Endodermal cell (in vitro differentiated cells): ENCODE data around the gene RASGEF1C. TPM values are rescaled to one million over a fixed set of nuclear protein-coding genes. Genes with fewer than 3 reads are reported as not detected.

ENCODE experiments used
- DNase-seq: peaks from one replicate; pipeline ENCODE4 v3.0.0-alpha.2; 2017
- H3K27ac ChIP-seq: 2 replicates; pipeline ENCODE4 v1.5.1; 2013; ENCODE audit warnings: mild to moderate bottlenecking, low read depth, low read length, moderate library complexity
- H3K27me3 ChIP-seq: 2 replicates; pipeline ENCODE4 v1.6.1; 2013; ENCODE audit warnings: mild to moderate bottlenecking, low read length, moderate library complexity; ENCODE audit not compliant: insufficient read depth, control insufficient read depth, poor library complexity, severe bottlenecking
- H3K36me3 ChIP-seq: 2 replicates; pipeline ENCODE4 v1.7.0; 2013; ENCODE audit warnings: mild to moderate bottlenecking, low read length, moderate library complexity; ENCODE audit not compliant: control insufficient read depth, insufficient read depth
- H3K4me1 ChIP-seq: one replicate; pipeline ENCODE4 v1.7.0; 2013; ENCODE audit warnings: low read length; ENCODE audit not compliant: control insufficient read depth, insufficient read depth
- H3K4me3 ChIP-seq: 2 replicates; pipeline ENCODE4 v1.5.1; 2013; ENCODE audit warnings: mild to moderate bottlenecking, low read length, moderate library complexity
- H3K9ac ChIP-seq: 2 replicates; pipeline ENCODE4 v1.6.1; 2013; ENCODE audit warnings: mild to moderate bottlenecking, low read length, moderate library complexity; ENCODE audit not compliant: poor library complexity, severe bottlenecking; ENCODE audit errors: extremely low read depth
- H3K9me3 ChIP-seq: 2 replicates; pipeline ENCODE4 v1.6.1; 2013; ENCODE audit warnings: mild to moderate bottlenecking, low read length, moderate library complexity; ENCODE audit not compliant: control insufficient read depth
- H3K27ac Mint-ChIP-seq: 2 replicates; pipeline ENCODE4 v1.8.0; 2020; ENCODE audit warnings: mixed read lengths
- H3K27me3 Mint-ChIP-seq: 2 replicates; pipeline ENCODE4 v1.8.0; 2021; ENCODE audit warnings: mild to moderate bottlenecking, mixed read lengths; ENCODE audit not compliant: insufficient read depth
- H3K36me3 Mint-ChIP-seq: 2 replicates; pipeline ENCODE4 v1.8.0; 2020; ENCODE audit warnings: low read depth, mixed read lengths
- H3K4me1 Mint-ChIP-seq: 2 replicates; pipeline ENCODE4 v1.8.0; 2020; ENCODE audit warnings: mixed read lengths
- H3K4me3 Mint-ChIP-seq: 2 replicates; pipeline ENCODE4 v1.8.0; 2020; ENCODE audit warnings: mild to moderate bottlenecking, moderate library complexity, mixed read lengths
- H3K9me3 Mint-ChIP-seq: 2 replicates; pipeline ENCODE4 v1.8.0; 2020; ENCODE audit warnings: mild to moderate bottlenecking, mixed read lengths
- CTCF ChIP-seq: fragments of 200-600 bp; sonication (generic); conservative IDR thresholded peaks from 2 replicates; pipeline ENCODE4 v1.5.0; 2021; ENCODE audit warnings: antibody characterized with exemption, mild to moderate bottlenecking
- WGBS, 2 experiments: methylation state at CpG; one replicate each; pipeline versions ENCODE4 v1.1.5 to v1.1.7; 2013; ENCODE audit warnings: missing lambda C conversion rate in 2 of 2, mixed read lengths in 1 of 2; ENCODE audit not compliant: insufficient coverage in 1 of 2, insufficient read length in 1 of 2; 5-methylcytosine and 5-hydroxymethylcytosine counted together
- total RNA-seq, 2 donors: library from RNA; stranded (reverse); fragmentation: NEBNext Ultra II Directional in 1 of 2; extraction: Animal tissue kit (Norgen Biotek cat#: 25700) in 1 of 2; gene quantifications; 2 replicates in 1 of 2; 3 replicates in 1 of 2; pipeline ENCODE4 v1.2.1, GENCODE V29; 2021

The RASGEF1C gene
- total RNA-seq, 2 donors from 2014 or later: 0.62 to 0.75 TPM

- no peak overlapping the region for H3K4me3 Mint-ChIP-seq
- peaks cover 73% of the 10 kb centered on the region for H3K36me3 Mint-ChIP-seq
- H3K27ac Mint-ChIP-seq: no peak overlapping the region
- H3K27me3 Mint-ChIP-seq: no peaks in the 10 kb centered on the region
- WGBS, 2 experiments: 88 to 100% methylated on average over 1 to 2 of the region's 2 CpGs
- Histone ChIP-seq H3K9ac (no peak overlapping the region), H3K9me3 (no peaks in the 10 kb centered on the region), H3K4me1 (peaks cover 2% of the 10 kb centered on the region), H3K36me3 (peaks cover 72% of the 10 kb centered on the region), H3K27me3 (no peaks in the 10 kb centered on the region), H3K27ac (no peak overlapping the region), H3K4me3 (no peak overlapping the region)
- no peaks in the 10 kb centered on the region for H3K9me3 Mint-ChIP-seq
- H3K4me1 Mint-ChIP-seq: no peaks in the 10 kb centered on the region
- no peak for DNase-seq
- TF ChIP-seq CTCF: no peak
These were observed 29.6 kb upstream of the RASGEF1C start for GRCh38 chr5:180238631-180239030.

- Histone ChIP-seq H3K4me1 (peaks cover 2% of the 10 kb centered on the region), H3K9me3 (no peaks in the 10 kb centered on the region), H3K4me3 (no peak overlapping the region), H3K27me3 (no peaks in the 10 kb centered on the region), H3K9ac (no peak overlapping the region), H3K36me3 (peaks cover 70% of the 10 kb centered on the region), H3K27ac (no peak overlapping the region)
- H3K27ac Mint-ChIP-seq: no peak overlapping the region
- peaks cover 74% of the 10 kb centered on the region for H3K36me3 Mint-ChIP-seq
- H3K27me3 Mint-ChIP-seq: no peaks in the 10 kb centered on the region
- no peaks in the 10 kb centered on the region for H3K9me3 Mint-ChIP-seq
- whole genome bisulfite sequencing, 2 experiments: 79% methylated on average over 1 of the region's 1 CpG; no CpG with 5 or more reads in 1 of the 2 experiments
- H3K4me1 Mint-ChIP-seq: no peaks in the 10 kb centered on the region
- DNase-seq: no peak
- H3K4me3 Mint-ChIP-seq: no peak overlapping the region
- no peak for TF ChIP-seq CTCF
These were observed 26.8 kb upstream of the RASGEF1C start for GRCh38 chr5:180235846-180236245.

GRCh38 chr5:180235077-180235476, 26.1 kb upstream of the RASGEF1C start:
- H3K9me3 ChIP-seq: no peaks in the 10 kb centered on the region
- no peak for DNase-seq
- H3K4me1 ChIP-seq: peaks cover 2% of the 10 kb centered on the region
- no peak overlapping the region for H3K9ac ChIP-seq
- H3K27me3 Mint-ChIP-seq: no peaks in the 10 kb centered on the region
- peaks cover 68% of the 10 kb centered on the region for H3K36me3 Mint-ChIP-seq
- no peaks in the 10 kb centered on the region for H3K27me3 ChIP-seq
- no peaks in the 10 kb centered on the region for H3K9me3 Mint-ChIP-seq
- H3K27ac ChIP-seq: no peak overlapping the region
- H3K36me3 ChIP-seq: peaks cover 62% of the 10 kb centered on the region
- H3K4me1 Mint-ChIP-seq: no peaks in the 10 kb centered on the region
- no peak overlapping the region for H3K4me3 ChIP-seq
- no peak for TF ChIP-seq CTCF
- 79 to 80% methylated on average over 5 of the region's 5 CpGs for WGBS, 2 experiments
- H3K27ac Mint-ChIP-seq: no peak overlapping the region
- no peak overlapping the region for H3K4me3 Mint-ChIP-seq
